22Rv1 (cell line): Measurements from ENCODE around the gene PTPRQ.

Experiments
- ZFX ChIP-seq: fragments of 450-650 bp; IDR thresholded peaks from 2 replicates; pipeline ENCODE4 v1.6.1; 2017; ENCODE audit warnings: antibody characterized with exemption, borderline replicate concordance
- TF ChIP-seq, protein P1 (sequence below): fragments of 450-650 bp; IDR thresholded peaks from 2 replicates; pipeline ENCODE4 v1.5.1; 2017; ENCODE audit warnings: mild to moderate bottlenecking

DNA sequence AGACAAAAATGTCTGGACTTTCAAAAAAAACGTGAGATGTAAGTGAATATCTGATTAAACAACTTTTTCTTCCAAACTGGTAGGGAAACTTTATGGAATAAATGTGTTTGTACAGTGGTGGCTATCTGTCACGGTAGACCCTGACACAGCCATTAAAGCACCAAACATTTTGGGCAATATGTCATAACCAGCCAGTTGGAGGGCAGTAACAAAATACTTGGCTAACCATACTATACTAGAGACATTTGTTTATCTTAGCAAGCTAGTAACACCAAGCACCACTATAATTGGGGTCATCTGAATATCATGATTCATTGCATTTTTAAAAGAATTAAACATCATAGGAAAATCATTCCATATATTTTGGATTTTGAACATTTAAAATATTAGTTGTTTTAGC is 257.4 kb downstream of the PTPRQ start:
- TF ChIP-seq, protein P1, sequence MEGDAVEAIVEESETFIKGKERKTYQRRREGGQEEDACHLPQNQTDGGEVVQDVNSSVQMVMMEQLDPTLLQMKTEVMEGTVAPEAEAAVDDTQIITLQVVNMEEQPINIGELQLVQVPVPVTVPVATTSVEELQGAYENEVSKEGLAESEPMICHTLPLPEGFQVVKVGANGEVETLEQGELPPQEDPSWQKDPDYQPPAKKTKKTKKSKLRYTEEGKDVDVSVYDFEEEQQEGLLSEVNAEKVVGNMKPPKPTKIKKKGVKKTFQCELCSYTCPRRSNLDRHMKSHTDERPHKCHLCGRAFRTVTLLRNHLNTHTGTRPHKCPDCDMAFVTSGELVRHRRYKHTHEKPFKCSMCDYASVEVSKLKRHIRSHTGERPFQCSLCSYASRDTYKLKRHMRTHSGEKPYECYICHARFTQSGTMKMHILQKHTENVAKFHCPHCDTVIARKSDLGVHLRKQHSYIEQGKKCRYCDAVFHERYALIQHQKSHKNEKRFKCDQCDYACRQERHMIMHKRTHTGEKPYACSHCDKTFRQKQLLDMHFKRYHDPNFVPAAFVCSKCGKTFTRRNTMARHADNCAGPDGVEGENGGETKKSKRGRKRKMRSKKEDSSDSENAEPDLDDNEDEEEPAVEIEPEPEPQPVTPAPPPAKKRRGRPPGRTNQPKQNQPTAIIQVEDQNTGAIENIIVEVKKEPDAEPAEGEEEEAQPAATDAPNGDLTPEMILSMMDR = no peak
- no peak for TF ChIP-seq ZFX
